CD14-positive monocyte (primary cell): ENCODE measurements around the gene SUCLG1. TPM values are rescaled to one million over a fixed set of nuclear protein-coding genes. Genes with fewer than 3 reads are reported as not detected.

Source experiments
- DNase-seq, 3 donors: peaks; one replicate each; pipeline ENCODE4 v3.0.0-alpha.2; 2011 to 2022
- H2AFZ ChIP-seq: 2 replicates; pipeline ENCODE4 v1.6.0; 2012; ENCODE audit warnings: mild to moderate bottlenecking, low read depth, low read length, inconsistent platforms; ENCODE audit not compliant: insufficient read depth, poor library complexity, severe bottlenecking
- H3K27ac ChIP-seq, 2 donors: 1 replicate in 1 of 2; 2 replicates in 1 of 2; pipeline ENCODE4 v1.5.1; 2012 to 2013; ENCODE audit warnings: low read length in 2 of 2, control low read depth in 1 of 2, inconsistent platforms in 1 of 2, low read depth in 1 of 2, mild to moderate bottlenecking in 1 of 2
- H3K27me3 ChIP-seq, 2 donors: one replicate each; pipeline versions ENCODE4 v1.6.0 to v1.6.1; 2011 to 2013; ENCODE audit warnings: low read length in 2 of 2; ENCODE audit not compliant: control insufficient read depth in 2 of 2, insufficient read depth in 2 of 2
- H3K36me3 ChIP-seq, 2 donors: replicated peaks in 1 of 2; 1 replicate in 1 of 2; 2 replicates in 1 of 2; pipeline versions ENCODE4 v1.5.1 to v1.6.1; 2012 to 2013; ENCODE audit warnings: low read length in 2 of 2, control low read depth in 1 of 2, inconsistent platforms in 1 of 2, mild to moderate bottlenecking in 1 of 2; ENCODE audit not compliant: insufficient read depth in 2 of 2, control insufficient read depth in 1 of 2
- H3K4me1 ChIP-seq, 2 donors: 1 replicate in 1 of 2; 2 replicates in 1 of 2; pipeline versions ENCODE4 v1.5.1 to v1.6.1; 2012 to 2013; ENCODE audit warnings: low read length in 2 of 2, control low read depth in 1 of 2, inconsistent platforms in 1 of 2, mild to moderate bottlenecking in 1 of 2, moderate library complexity in 1 of 2; ENCODE audit not compliant: insufficient read depth in 2 of 2, control insufficient read depth in 1 of 2
- H3K4me2 ChIP-seq: replicated peaks from 2 replicates; pipeline ENCODE3; 2012; ENCODE audit warnings: low read length, moderate library complexity, mild to moderate bottlenecking; ENCODE audit not compliant: poor library complexity, severe bottlenecking; ENCODE audit errors: extremely low read depth
- H3K4me3 ChIP-seq, 3 experiments: fragments of 200-600 bp in 1 of 3; sonication (generic) in 1 of 3; replicated peaks in 1 of 3; 1 replicate in 2 of 3; 2 replicates in 1 of 3; pipeline ENCODE4 v1.5.1; 2011 to 2013; ENCODE audit warnings: low read length in 3 of 3, mild to moderate bottlenecking in 3 of 3, control low read depth in 2 of 3, low read depth in 2 of 3, inconsistent platforms in 1 of 3, moderate library complexity in 1 of 3
- H3K79me2 ChIP-seq: 2 replicates; pipeline ENCODE4 v1.6.0; 2012; ENCODE audit warnings: mild to moderate bottlenecking, control low read depth, inconsistent platforms, low read length, moderate library complexity; ENCODE audit not compliant: insufficient read depth
- H3K9ac ChIP-seq: 2 replicates; pipeline ENCODE4 v1.6.0; 2017; ENCODE audit warnings: low read length, mild to moderate bottlenecking; ENCODE audit not compliant: insufficient read depth, poor library complexity, severe bottlenecking
- H3K9me3 ChIP-seq, 2 donors: replicated peaks in 1 of 2; 1 replicate in 1 of 2; 2 replicates in 1 of 2; pipeline versions ENCODE4 v1.5.1 to v1.6.1; 2012 to 2013; ENCODE audit warnings: low read length in 2 of 2, control low read depth in 1 of 2; ENCODE audit not compliant: control insufficient read depth in 1 of 2, insufficient read depth in 1 of 2
- H4K20me1 ChIP-seq: 2 replicates; pipeline ENCODE4 v1.6.0; 2012; ENCODE audit warnings: mild to moderate bottlenecking, low read length, control low read depth, moderate library complexity; ENCODE audit not compliant: insufficient read depth
- H3K27ac Mint-ChIP-seq, 7 donors: one replicate each; pipeline ENCODE4 v1.8.0; 2020; ENCODE audit warnings: mild to moderate bottlenecking in 7 of 7, mixed read lengths in 7 of 7, moderate library complexity in 6 of 7, inconsistent platforms in 2 of 7
- H3K27me3 Mint-ChIP-seq, 3 donors: one replicate each; pipeline ENCODE4 v1.8.0; 2021 to 2022; ENCODE audit warnings: low read depth in 3 of 3, mild to moderate bottlenecking in 3 of 3, mixed read lengths in 3 of 3, moderate library complexity in 3 of 3, inconsistent platforms in 1 of 3
- H3K36me3 Mint-ChIP-seq, 2 donors: one replicate each; pipeline ENCODE4 v1.8.0; 2020; ENCODE audit warnings: mixed read lengths in 2 of 2, inconsistent platforms in 1 of 2, mild to moderate bottlenecking in 1 of 2
- H3K4me1 Mint-ChIP-seq: one replicate; pipeline ENCODE4 v1.8.0; 2020; ENCODE audit warnings: mild to moderate bottlenecking, mixed read lengths
- H3K4me3 Mint-ChIP-seq, 2 donors: one replicate each; pipeline ENCODE4 v1.8.0; 2020; ENCODE audit warnings: mild to moderate bottlenecking in 2 of 2, mixed read lengths in 2 of 2, moderate library complexity in 1 of 2
- H3K9me3 Mint-ChIP-seq, 7 donors: one replicate each; pipeline ENCODE4 v1.8.0; 2020 to 2022; ENCODE audit warnings: mixed read lengths in 7 of 7, mild to moderate bottlenecking in 6 of 7, moderate library complexity in 6 of 7, inconsistent platforms in 2 of 7
- WGBS: methylation state at CpG from one replicate; pipeline ENCODE4 v1.1.5; 2013; ENCODE audit warnings: missing lambda C conversion rate; ENCODE audit not compliant: insufficient coverage; 5-methylcytosine and 5-hydroxymethylcytosine counted together
- intact Hi-C, 2 donors: fragments of 100-400 bp; cut with micrococcal nuclease; formaldehyde crosslinking; loops; one replicate each; pipeline versions ENCODE4 v1.15.0 to v1.15.1; 2023
- polyA plus RNA-seq, 3 donors: library from polyadenylated mRNA; depleted of rRNA in 1 of 3; unstranded in 2 of 3; stranded (reverse) in 1 of 3; fragments of 300-500 nt in 2 of 3; fragments of >200 nt in 1 of 3; fragmentation: Illumina TruSeq in 2 of 3; gene quantifications; 1 replicate in 2 of 3; 2 replicates in 1 of 3; pipeline ENCODE4 v1.2.3, GENCODE V29; 2012 to 2021
- TF ChIP-seq, protein P1 (sequence below): fragments of 200-600 bp; IDR thresholded peaks from one replicate; pipeline ENCODE4 v1.8.0; 2022; ENCODE audit warnings: antibody characterized with exemption, mild to moderate bottlenecking

The SUCLG1 gene
- polyA plus RNA-seq, 3 donors = 24.9 to 114 (median 98.9) TPM

DNA sequence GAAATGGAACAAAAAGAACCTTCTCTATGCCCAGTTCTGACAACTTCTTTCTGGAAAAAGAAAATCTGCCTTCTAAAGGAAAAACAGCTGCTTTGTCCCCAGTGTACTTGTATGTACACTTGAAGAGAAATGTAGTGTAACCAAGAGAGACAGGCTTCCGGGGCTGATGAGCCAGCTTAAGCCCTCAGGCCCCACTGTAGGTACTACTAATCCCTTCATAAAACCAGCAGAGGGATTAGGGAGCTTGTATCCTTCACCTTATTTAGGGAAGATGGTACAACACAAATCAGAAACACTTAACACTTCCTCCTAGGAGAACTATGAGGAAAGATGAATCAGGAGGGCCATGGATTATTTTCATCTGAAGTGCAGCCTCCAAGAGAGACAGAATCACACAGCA is 18.8 kb upstream of the SUCLG1 start:
- peaks cover 18 to 23% of the 10 kb centered on the region in 2 donors for H3K9me3 ChIP-seq
- H4K20me1 ChIP-seq = no peaks in the 10 kb centered on the region
- no peak overlapping the region for H3K9ac ChIP-seq
- intact Hi-C loops = no loop called here
- H3K36me3 ChIP-seq = no peaks in the 10 kb centered on the region
- Mint-ChIP-seq H3K4me3 (no peak overlapping the region), H3K36me3 (no peaks in the 10 kb centered on the region), H3K27ac (no peak overlapping the region), H3K4me1 (no peaks in the 10 kb centered on the region), H3K27me3 (peaks cover 3 to 4% (median 3%) of the 10 kb centered on the region in 3 donors), H3K9me3 (peaks cover 11 to 22% (median 20%) of the 10 kb centered on the region in 7 donors)
- no peaks in the 10 kb centered on the region for H3K79me2 ChIP-seq
- no peak overlapping the region for H3K4me2 ChIP-seq
- H2AFZ ChIP-seq = no peak overlapping the region
- H3K4me1 ChIP-seq = no peaks in the 10 kb centered on the region
- no peak for DNase-seq
- H3K27ac ChIP-seq = no peak overlapping the region
- TF ChIP-seq, protein P1, sequence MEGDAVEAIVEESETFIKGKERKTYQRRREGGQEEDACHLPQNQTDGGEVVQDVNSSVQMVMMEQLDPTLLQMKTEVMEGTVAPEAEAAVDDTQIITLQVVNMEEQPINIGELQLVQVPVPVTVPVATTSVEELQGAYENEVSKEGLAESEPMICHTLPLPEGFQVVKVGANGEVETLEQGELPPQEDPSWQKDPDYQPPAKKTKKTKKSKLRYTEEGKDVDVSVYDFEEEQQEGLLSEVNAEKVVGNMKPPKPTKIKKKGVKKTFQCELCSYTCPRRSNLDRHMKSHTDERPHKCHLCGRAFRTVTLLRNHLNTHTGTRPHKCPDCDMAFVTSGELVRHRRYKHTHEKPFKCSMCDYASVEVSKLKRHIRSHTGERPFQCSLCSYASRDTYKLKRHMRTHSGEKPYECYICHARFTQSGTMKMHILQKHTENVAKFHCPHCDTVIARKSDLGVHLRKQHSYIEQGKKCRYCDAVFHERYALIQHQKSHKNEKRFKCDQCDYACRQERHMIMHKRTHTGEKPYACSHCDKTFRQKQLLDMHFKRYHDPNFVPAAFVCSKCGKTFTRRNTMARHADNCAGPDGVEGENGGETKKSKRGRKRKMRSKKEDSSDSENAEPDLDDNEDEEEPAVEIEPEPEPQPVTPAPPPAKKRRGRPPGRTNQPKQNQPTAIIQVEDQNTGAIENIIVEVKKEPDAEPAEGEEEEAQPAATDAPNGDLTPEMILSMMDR = no peak
- H3K27me3 ChIP-seq = no peaks in the 10 kb centered on the region
- WGBS = no CpG with 5 or more reads among the region's 1 CpG
- H3K4me3 ChIP-seq = no peak overlapping the region

DNA sequence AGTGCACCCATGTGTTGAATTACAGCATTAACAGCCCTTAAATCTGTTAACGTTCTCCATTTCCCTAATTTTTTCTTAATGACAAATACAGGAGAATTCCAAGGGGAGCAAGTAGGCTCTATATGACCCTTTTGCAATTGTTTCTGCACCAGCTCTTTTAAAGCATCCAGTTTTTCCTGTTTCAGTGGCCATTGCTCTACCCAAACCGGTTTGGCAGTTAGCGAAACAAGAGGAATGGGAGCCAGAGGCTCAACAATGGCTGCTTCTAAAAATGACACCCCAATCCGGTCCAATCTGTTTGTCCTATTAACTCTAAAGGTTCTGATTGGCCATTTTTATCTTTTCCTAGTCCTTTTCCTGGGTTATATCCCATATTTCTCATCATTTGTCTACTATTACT is 15.1 kb upstream of the SUCLG1 start:
- Mint-ChIP-seq H3K4me3 (no peak overlapping the region), H3K27ac (no peak overlapping the region), H3K4me1 (no peaks in the 10 kb centered on the region), H3K27me3 (peaks cover 0 to 5% (median 4%) of the 10 kb centered on the region in 3 donors), H3K36me3 (no peaks in the 10 kb centered on the region), H3K9me3 (peaks cover 16 to 48% (median 32%) of the 10 kb centered on the region in 7 donors)
- Histone ChIP-seq H3K36me3 (no peaks in the 10 kb centered on the region), H3K4me2 (no peak overlapping the region), H3K4me3 (no peak overlapping the region), H3K27me3 (no peaks in the 10 kb centered on the region), H2AFZ (no peak overlapping the region), H3K79me2 (no peaks in the 10 kb centered on the region), H3K9ac (no peak overlapping the region), H4K20me1 (no peaks in the 10 kb centered on the region), H3K27ac (no peak overlapping the region), H3K4me1 (no peaks in the 10 kb centered on the region), H3K9me3 (peaks cover 34 to 43% of the 10 kb centered on the region in 2 donors)
- intact Hi-C loops = no loop called here
- WGBS = 94% methylated on average over 2 of the region's 4 CpGs
- TF ChIP-seq, protein P1 = no peak
- DNase-seq = no peak
